ENCODE results near the gene ELL2.

ELL2 gene

DNA sequence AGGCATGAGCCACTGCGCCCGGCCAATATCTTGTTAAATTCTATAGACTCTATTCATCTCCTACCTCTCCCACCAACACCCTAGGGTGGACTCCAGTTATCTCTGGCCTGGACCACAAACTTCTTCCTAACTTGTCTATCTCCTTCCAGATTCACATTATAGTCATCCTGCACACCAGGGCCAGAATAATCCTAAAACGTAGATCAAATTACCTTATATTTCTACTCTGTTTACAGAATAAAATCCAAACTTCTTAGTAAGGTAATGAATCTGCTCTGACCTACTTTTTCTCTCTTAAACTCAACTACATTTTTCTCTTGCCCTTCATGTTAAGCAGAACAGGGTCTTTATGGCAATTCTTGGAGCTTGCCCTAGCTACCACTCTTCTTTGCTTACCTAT lies 6.9 kb downstream of the ELL2 start:
- DNase-seq: no peak

- no peak for DNase-seq
These were observed 8.5 kb downstream of the ELL2 start for GRCh38 chr5:95953021-95953702.

GRCh38 chr5:95951916-95952315 lies 9.7 kb downstream of the ELL2 start:
- DNase-seq: no peak

GRCh38 chr5:95949810-95950209 lies 11.8 kb downstream of the ELL2 start:
- no peak for DNase-seq

- no peak for DNase-seq
These were observed 13.0 kb downstream of the ELL2 start for GRCh38 chr5:95948631-95949030.

- no peak for DNase-seq
These were observed 15.2 kb downstream of the ELL2 start for GRCh38 chr5:95946451-95946850.

GRCh38 chr5:95942968-95943367 lies 18.7 kb downstream of the ELL2 start:
- DNase-seq: no peak

- no peak for DNase-seq
These were observed 19.2 kb downstream of the ELL2 start for GRCh38 chr5:95942414-95942813.

- no peak for DNase-seq
These were observed 19.9 kb downstream of the ELL2 start for GRCh38 chr5:95941756-95942155.

GRCh38 chr5:95940758-95941682 lies 20.6 kb downstream of the ELL2 start:
- no peak for DNase-seq

DNA sequence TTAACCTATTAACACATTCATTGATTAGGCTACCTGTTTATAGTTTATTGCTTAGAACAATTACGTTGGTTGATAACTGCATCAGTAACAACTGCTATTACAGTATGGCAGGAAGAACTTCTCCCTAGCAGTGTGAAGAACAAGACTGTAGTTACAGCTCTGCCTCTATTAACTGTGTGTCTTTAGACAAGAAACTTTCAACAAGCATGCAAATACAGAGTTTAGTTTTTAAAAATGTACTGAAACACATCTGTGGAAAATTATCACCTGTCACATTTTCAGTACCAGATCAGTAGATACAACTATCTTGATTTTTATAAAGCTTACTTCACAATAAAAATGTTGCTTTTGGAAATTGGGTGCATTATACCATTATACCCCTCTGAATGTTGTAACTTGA lies 22.2 kb downstream of the ELL2 start:
- no peak for DNase-seq

GRCh38 chr5:95938766-95939165 lies 22.9 kb downstream of the ELL2 start:
- DNase-seq: no peak

DNA sequence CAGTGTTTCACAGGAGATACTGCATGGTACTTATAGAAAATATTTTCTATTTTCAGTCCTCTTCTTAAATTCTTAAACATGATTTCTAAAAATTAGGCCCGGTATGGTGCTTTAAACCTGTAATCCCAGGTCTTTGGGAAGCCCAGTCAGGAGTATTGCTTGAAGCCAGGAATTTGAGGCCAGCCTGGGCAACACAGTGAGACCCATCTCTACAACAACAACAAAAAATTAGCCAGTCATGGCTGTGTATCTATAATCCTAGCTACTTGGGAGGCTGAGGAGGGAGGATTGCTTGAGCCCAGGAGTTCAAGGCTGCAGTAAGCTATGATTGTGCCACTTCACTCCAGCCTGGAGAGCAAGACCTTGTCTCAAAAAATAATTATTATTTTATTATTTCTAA lies 23.3 kb downstream of the ELL2 start:
- no peak for DNase-seq

GRCh38 chr5:95937607-95938152 lies 24.0 kb downstream of the ELL2 start:
- no peak for DNase-seq

GRCh38 chr5:95936812-95937397 lies 24.7 kb downstream of the ELL2 start:
- no peak for DNase-seq

GRCh38 chr5:95935553-95936100 lies 26.0 kb downstream of the ELL2 start:
- DNase-seq: no peak

DNA sequence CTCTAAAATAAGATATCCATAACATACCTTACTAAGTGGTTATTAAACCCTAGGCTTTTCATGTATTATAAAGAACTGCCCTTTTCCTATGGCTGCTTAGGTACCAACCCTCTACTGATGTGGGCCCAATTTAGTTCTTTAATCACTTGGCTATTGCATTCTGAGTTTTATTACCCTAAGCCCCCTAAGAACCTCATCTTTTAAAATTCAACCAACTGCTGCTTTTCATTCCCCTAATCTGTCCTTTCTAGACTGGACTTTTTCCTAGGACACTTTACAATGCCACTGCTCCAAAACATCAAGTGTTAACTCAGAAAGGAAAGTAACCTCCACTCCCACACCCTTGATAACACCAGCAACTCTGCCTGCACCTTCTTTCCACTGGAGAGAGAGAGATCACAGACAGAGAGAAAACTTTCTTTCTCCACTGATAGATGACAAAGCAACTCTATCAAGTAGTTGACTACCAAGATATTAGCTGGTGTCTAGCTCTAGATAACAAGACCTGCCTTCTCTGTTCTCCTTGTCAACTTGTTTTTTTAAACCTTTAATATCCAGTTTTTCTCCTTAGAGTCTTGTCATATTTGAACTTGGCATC lies 27.3 kb downstream of the ELL2 start:
- DNase-seq: no peak

DNA sequence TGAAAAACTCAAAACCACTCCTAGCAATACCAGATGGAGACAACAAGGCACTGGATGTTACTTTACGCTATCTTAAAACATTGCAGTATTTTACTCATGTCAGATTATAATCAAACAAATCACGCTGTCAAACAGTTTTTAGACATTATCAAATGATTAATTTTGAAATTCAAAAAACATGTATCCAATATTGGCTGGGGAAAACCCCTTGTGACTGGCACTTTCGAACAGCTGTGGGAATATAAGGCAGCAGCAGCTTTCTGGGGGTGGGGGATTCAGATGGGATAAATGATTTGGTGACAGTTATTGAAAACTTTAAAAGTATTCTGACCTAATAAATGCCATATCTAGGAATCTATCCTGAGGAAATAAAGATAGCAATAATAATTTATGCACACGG lies 28.7 kb downstream of the ELL2 start:
- DNase-seq: no peak

DNA sequence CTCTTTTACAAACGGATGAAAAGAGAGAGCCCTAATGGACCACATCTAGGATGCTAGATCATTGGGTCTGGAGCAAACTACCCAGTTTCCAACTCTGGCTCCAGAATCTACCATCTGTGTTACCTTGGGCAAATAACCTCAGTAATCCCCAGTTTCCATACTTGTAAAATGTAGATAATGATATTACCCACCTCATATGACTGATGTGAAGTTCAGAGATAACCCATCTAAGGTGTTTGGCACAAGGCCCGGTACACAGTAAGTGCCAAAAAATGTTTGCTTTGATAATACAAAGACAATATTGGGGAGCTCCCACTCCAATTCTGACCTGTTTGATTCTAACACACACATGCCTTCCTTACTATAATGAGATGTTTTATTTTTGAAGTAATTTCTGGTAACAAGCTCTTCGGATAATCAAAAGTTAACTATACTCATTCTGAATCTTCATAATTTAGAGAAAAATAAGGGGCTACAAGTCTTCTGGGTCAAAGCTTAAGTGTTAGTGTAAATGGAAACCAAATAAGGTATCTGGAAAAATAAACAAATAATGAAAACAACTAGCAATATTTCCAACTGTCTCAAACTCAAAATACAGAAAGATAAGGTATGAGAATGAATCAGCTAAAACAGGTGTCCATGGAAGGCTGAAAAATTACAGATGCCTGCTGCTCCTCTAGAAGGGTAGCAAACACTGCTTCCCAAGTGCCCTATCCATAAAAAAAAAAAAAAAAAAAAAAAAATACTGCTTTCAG lies 30.4 kb downstream of the ELL2 start:
- DNase-seq: no peak

DNA sequence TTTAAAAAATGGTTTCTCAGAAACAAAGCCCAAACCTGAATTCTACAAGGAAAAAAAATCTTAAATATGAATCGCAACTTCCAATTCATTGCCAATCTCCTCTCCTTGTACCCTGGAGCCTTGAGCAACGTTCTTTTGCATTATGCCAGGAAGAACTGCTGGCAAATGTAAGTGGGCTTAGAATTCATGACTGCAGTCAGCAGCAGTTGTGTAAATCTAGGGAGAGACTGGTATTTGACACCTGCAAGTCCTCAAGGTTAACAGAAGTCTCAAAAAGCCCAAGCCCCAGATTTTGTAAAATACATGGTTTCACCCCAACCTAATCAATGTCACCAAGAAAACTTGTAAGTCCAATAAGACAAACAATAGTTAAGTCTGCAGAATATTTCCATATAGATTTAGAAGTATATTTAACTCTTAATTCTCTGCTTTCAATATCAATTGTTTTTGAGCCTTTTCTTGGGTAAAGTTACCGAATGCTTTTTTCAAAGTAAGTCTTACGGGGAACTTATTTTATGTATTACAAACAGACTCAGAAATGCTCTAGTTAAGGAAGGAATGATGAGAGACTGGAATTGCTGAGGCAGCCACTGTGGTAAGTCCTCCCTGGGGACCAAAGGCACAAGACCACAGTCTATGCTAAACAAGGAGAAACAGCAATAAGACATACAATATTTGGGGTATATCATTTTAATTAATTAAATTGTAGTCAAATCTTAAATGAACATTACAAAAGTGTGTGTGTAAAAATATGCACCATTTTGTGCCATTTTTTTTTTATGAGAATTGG lies 31.3 kb downstream of the ELL2 start:
- DNase-seq: no peak

GRCh38 chr5:95928724-95929253 lies 32.9 kb downstream of the ELL2 start:
- no peak for DNase-seq
